Medulla oblongata (tissue), 1 donor: Measurements from ENCODE around the gene SETD1B.
"Not testable (repeated sequence)": the region's sequence is repeated elsewhere in the genome, so short reads cannot be mapped to it uniquely, and the experiment has no call there.

Experiments
- DNase-seq: peaks from one replicate; pipeline ENCODE4 v3.0.0-alpha.2; 2015; ENCODE audit errors: extremely low spot score

The SETD1B gene

GRCh38 chr12:121825041-121825523, 21.3 kb downstream of the SETD1B start:
- no peak for DNase-seq

- DNase-seq = no peak
These were observed 22.7 kb downstream of the SETD1B start for GRCh38 chr12:121826318-121827150.

GRCh38 chr12:121827351-121828099, 23.7 kb downstream of the SETD1B start:
- DNase-seq = no peak

GRCh38 chr12:121828306-121828705, 24.5 kb downstream of the SETD1B start:
- no peak for DNase-seq

- no peak for DNase-seq
These were observed 25.0 kb downstream of the SETD1B start for GRCh38 chr12:121828826-121829225.

GRCh38 chr12:121829250-121829918, 25.6 kb downstream of the SETD1B start:
- no peak for DNase-seq

- DNase-seq = no peak
These were observed 26.3 kb downstream of the SETD1B start for GRCh38 chr12:121830134-121830533.

GRCh38 chr12:121830588-121831265, 26.9 kb downstream of the SETD1B start:
- no peak for DNase-seq

GRCh38 chr12:121831571-121832245, 27.9 kb downstream of the SETD1B start:
- DNase-seq = no peak

- no peak for DNase-seq
These were observed 33.9 kb downstream of the SETD1B start for GRCh38 chr12:121837680-121838079.

GRCh38 chr12:121838126-121838525, 34.3 kb downstream of the SETD1B start:
- DNase-seq = no peak

- peak; percentile 97 for DNase-seq
These were observed 35.5 kb downstream of the SETD1B start for GRCh38 chr12:121839106-121839992.

GRCh38 chr12:121839993-121840761, 36.4 kb downstream of the SETD1B start:
- no peak for DNase-seq

- DNase-seq = no peak
These were observed 39.6 kb downstream of the SETD1B start for GRCh38 chr12:121843236-121843982.

GRCh38 chr12:121845701-121846100, 41.9 kb downstream of the SETD1B start:
- no peak for DNase-seq

GRCh38 chr12:121849211-121849610, 45.4 kb downstream of the SETD1B start:
- no peak for DNase-seq

- no peak for DNase-seq
These were observed 45.9 kb downstream of the SETD1B start for GRCh38 chr12:121849665-121850064.

- not testable (repeated sequence) for DNase-seq
These were observed 48.6 kb downstream of the SETD1B start for GRCh38 chr12:121852392-121852791.
